Suprapubic skin (tissue), 3 donors: ENCODE data around the gene ZDHHC11.
"Not testable (repeated sequence)": the region's sequence is repeated elsewhere in the genome, so short reads cannot be mapped to it uniquely, and the experiment has no call there.

ENCODE experiments used
- CTCF ChIP-seq, 2 donors: fragments of 200-600 bp in 1 of 2; fragments of 450-650 bp in 1 of 2; sonication (generic) in 1 of 2; IDR thresholded peaks; one replicate each; pipeline ENCODE4 v1.5.1; 2016 to 2019; ENCODE audit warnings: antibody characterized with exemption in 2 of 2, mild to moderate bottlenecking in 1 of 2, moderate library complexity in 1 of 2
- POLR2A ChIP-seq, 2 donors: fragments of 450-650 bp; IDR thresholded peaks; one replicate each; pipeline ENCODE4 v1.6.1; 2017; ENCODE audit warnings: antibody characterized with exemption in 2 of 2, mild to moderate bottlenecking in 2 of 2, moderate library complexity in 2 of 2

GRCh38 chr5:787857-788233, 62.9 kb downstream of the ZDHHC11 start:
- TF ChIP-seq CTCF, POLR2A (IDR thresholded peaks at IDR 0.05): not testable (repeated sequence)
